SK-N-SH (cell line): Measurements from ENCODE around the gene PTMS. TPM values are rescaled to one million over a fixed set of nuclear protein-coding genes. Genes with fewer than 3 reads are reported as not detected.

Source experiments
- CTCF ChIA-PET: fragments of 300-600, 350-600 bp; formaldehyde crosslinking; extraction: SDS; loops from one replicate; lab custom pipeline; 2021; lab: Yijun Ruan, JAX
- POLR2A ChIA-PET: fragments of 350-600 bp; sonication (Branson Sonifier 250); formaldehyde crosslinking; extraction: SDS; loops from one replicate; lab custom pipeline; 2020; ENCODE audit warnings: antibody characterized with exemption, inconsistent platforms; lab: Yijun Ruan, JAX
- DNase-seq: peaks from one replicate; pipeline ENCODE4 v3.0.0; 2012
- H2AFZ ChIP-seq: fragments of 200-600 bp; sonication (generic); 2 replicates; pipeline ENCODE4 v1.8.1; 2016; ENCODE audit warnings: antibody characterized with exemption, mild to moderate bottlenecking, low read depth
- H3F3A ChIP-seq: fragments of 200-600 bp; sonication (generic); replicated peaks from 2 replicates; pipeline ENCODE3; 2016; ENCODE audit warnings: antibody characterized with exemption, mild to moderate bottlenecking; ENCODE audit not compliant: insufficient read depth
- H3K27ac ChIP-seq, 2 experiments: fragments of 200-500 bp in 1 of 2; fragments of 200-600 bp in 1 of 2; sonication (Bioruptor generic) in 1 of 2; sonication (generic), shearing (Covaris generic) in 1 of 2; 2 replicates each; pipeline versions ENCODE4 v1.5.1 to v1.6.1; 2014 to 2016; ENCODE audit warnings: low read depth in 2 of 2, inconsistent platforms in 1 of 2, low read length in 1 of 2, mild to moderate bottlenecking in 1 of 2, mixed read lengths in 1 of 2
- H3K27me3 ChIP-seq: fragments of 200-600 bp; sonication (generic), shearing (Covaris generic); 2 replicates; pipeline ENCODE4 v1.6.1; 2016; ENCODE audit warnings: mixed run types; ENCODE audit not compliant: insufficient read depth
- H3K36me3 ChIP-seq, 2 experiments: fragments of 200-500 bp in 1 of 2; fragments of 200-600 bp in 1 of 2; sonication (Bioruptor generic) in 1 of 2; sonication (generic) in 1 of 2; replicated peaks in 1 of 2; 2 replicates each; pipeline versions ENCODE3 to v1.5.1; 2014 to 2016; ENCODE audit warnings: low read length in 1 of 2, mild to moderate bottlenecking in 1 of 2; ENCODE audit not compliant: insufficient read depth in 2 of 2, control insufficient read depth in 1 of 2
- H3K4me1 ChIP-seq, 2 experiments: fragments of 200-500 bp in 1 of 2; fragments of 200-600 bp in 1 of 2; sonication (Bioruptor generic) in 1 of 2; sonication (generic), shearing (Covaris generic) in 1 of 2; 2 replicates each; pipeline versions ENCODE4 v1.5.1 to v1.6.1; 2014 to 2016; ENCODE audit warnings: low read depth in 1 of 2, low read length in 1 of 2, mixed run types in 1 of 2; ENCODE audit not compliant: insufficient read depth in 2 of 2, control insufficient read depth in 1 of 2
- H3K4me2 ChIP-seq: fragments of 200-600 bp; sonication (generic), shearing (Covaris generic); 2 replicates; pipeline ENCODE4 v1.6.1; 2017; ENCODE audit warnings: mixed run types
- H3K4me3 ChIP-seq, 2 experiments: fragments of 200-500 bp in 1 of 2; fragments of 200-600 bp in 1 of 2; sonication (Bioruptor generic) in 1 of 2; sonication (generic), shearing (Covaris generic) in 1 of 2; 2 replicates each; pipeline versions ENCODE4 v1.5.1 to v1.8.1; 2014 to 2016; ENCODE audit warnings: low read depth in 2 of 2, inconsistent platforms in 1 of 2, low read length in 1 of 2, mild to moderate bottlenecking in 1 of 2, mixed read lengths in 1 of 2, moderate library complexity in 1 of 2
- H3K79me2 ChIP-seq: fragments of 200-600 bp; sonication (generic); 2 replicates; pipeline ENCODE4 v1.8.1; 2017; ENCODE audit warnings: mild to moderate bottlenecking; ENCODE audit not compliant: insufficient read depth
- H3K9ac ChIP-seq: fragments of 200-600 bp; sonication (generic); 2 replicates; pipeline ENCODE4 v1.6.1; 2017; ENCODE audit warnings: mixed run types
- H3K9me2 ChIP-seq: fragments of 200-600 bp; sonication (generic); 2 replicates; pipeline ENCODE4 v1.6.1; 2017; ENCODE audit warnings: mixed run types
- H3K9me3 ChIP-seq: fragments of 200-600 bp; sonication (generic); 2 replicates; pipeline ENCODE4 v1.6.1; 2017; ENCODE audit warnings: mixed run types, mild to moderate bottlenecking, moderate library complexity
- H4K20me1 ChIP-seq: fragments of 200-600 bp; sonication (generic); 2 replicates; pipeline ENCODE4 v1.6.1; 2017; ENCODE audit warnings: mild to moderate bottlenecking, mixed run types; ENCODE audit not compliant: insufficient read depth
- ELF1 ChIP-seq: IDR thresholded peaks from 2 replicates; pipeline ENCODE4 v1.4.0; 2012
- EP300 ChIP-seq, 2 experiments: IDR thresholded peaks; 2 replicates each; pipeline versions ENCODE4 v1.4.0 to v1.6.1; 2012; ENCODE audit warnings: borderline replicate concordance in 1 of 2, low read depth in 1 of 2, low read length in 1 of 2
- EZH2phosphoT487 ChIP-seq: fragments of 200-600 bp; sonication (generic); IDR thresholded peaks from 2 replicates; pipeline ENCODE4 v1.6.1; 2017; ENCODE audit warnings: low read depth, mixed run types, mild to moderate bottlenecking, antibody characterized with exemption, moderate library complexity, borderline replicate concordance
- FOXJ3 ChIP-seq: sonication (generic); formaldehyde crosslinking; IDR thresholded peaks from 2 replicates; pipeline ENCODE4 v1.5.1; 2020; ENCODE audit warnings: mild to moderate bottlenecking, missing genetic modification reagents
- FOXM1 ChIP-seq: IDR thresholded peaks from 2 replicates; pipeline ENCODE4 v1.4.0; 2012; ENCODE audit warnings: low read depth, mild to moderate bottlenecking
- GABPA ChIP-seq: IDR thresholded peaks from 2 replicates; pipeline ENCODE4 v1.4.0; 2012; ENCODE audit warnings: low read depth, mild to moderate bottlenecking
- GATA2 ChIP-seq: sonication (generic); formaldehyde crosslinking; IDR thresholded peaks from 2 replicates; pipeline ENCODE4 v1.5.0; 2020; ENCODE audit warnings: mild to moderate bottlenecking, missing genetic modification reagents
- MAX ChIP-seq: IDR thresholded peaks from 2 replicates; pipeline ENCODE4 v1.4.0; 2012; ENCODE audit warnings: low read depth
- MEF2A ChIP-seq: IDR thresholded peaks from 2 replicates; pipeline ENCODE4 v1.4.0; 2012; ENCODE audit warnings: low read depth, borderline replicate concordance
- MXI1 ChIP-seq: IDR thresholded peaks from 2 replicates; pipeline ENCODE4 v1.6.1; 2012; ENCODE audit warnings: mild to moderate bottlenecking, low read depth, low read length, improper control_type of control experiment
- NFIC ChIP-seq: IDR thresholded peaks from 2 replicates; pipeline ENCODE4 v1.4.0; 2012; ENCODE audit warnings: borderline replicate concordance
- NRF1 ChIP-seq: IDR thresholded peaks from 2 replicates; pipeline ENCODE4 v1.6.1; 2012; ENCODE audit warnings: low read depth, mild to moderate bottlenecking, low read length
- POLR2AphosphoS5 ChIP-seq: IDR thresholded peaks from 2 replicates; pipeline ENCODE4 v1.6.1; 2012; ENCODE audit warnings: low read depth, low read length
- RXRA ChIP-seq: IDR thresholded peaks from 2 replicates; pipeline ENCODE4 v1.4.0; 2012; ENCODE audit warnings: low read depth, mild to moderate bottlenecking, borderline replicate concordance
- SMC3 ChIP-seq: IDR thresholded peaks from 2 replicates; pipeline ENCODE4 v1.6.1; 2012; ENCODE audit warnings: low read depth, low read length, improper control_type of control experiment
- TCF12 ChIP-seq: IDR thresholded peaks from 2 replicates; pipeline ENCODE4 v1.4.0; 2012
- TEAD4 ChIP-seq: IDR thresholded peaks from 2 replicates; pipeline ENCODE4 v1.4.0; 2012; ENCODE audit warnings: mild to moderate bottlenecking, borderline replicate concordance; ENCODE audit not compliant: insufficient read depth
- YY1 ChIP-seq: IDR thresholded peaks from 2 replicates; pipeline ENCODE4 v1.4.0; 2012; ENCODE audit warnings: low read depth, mild to moderate bottlenecking
- WGBS: methylation state at CpG from one replicate; pipeline ENCODE4 v1.1.6; 2017; ENCODE audit warnings: low lambda C conversion rate; 5-methylcytosine and 5-hydroxymethylcytosine counted together
- polyA plus RNA-seq, 3 experiments: library from polyadenylated mRNA; depleted of rRNA; stranded (reverse); fragments of >200 nt; gene quantifications; 2 replicates each; pipeline ENCODE4 v1.2.3, GENCODE V29; 2012
- TF ChIP-seq, protein P1 (sequence below): fragments of 200-600 bp; sonication (generic); IDR thresholded peaks from 2 replicates; pipeline ENCODE4 v1.6.1; 2017; ENCODE audit warnings: antibody characterized with exemption, mild to moderate bottlenecking, moderate library complexity
- TF ChIP-seq, protein P2 (sequence below): fragments of 150-350 bp; IDR thresholded peaks from 2 replicates; pipeline ENCODE4 v1.6.1; 2017; ENCODE audit warnings: antibody characterized with exemption, low read length, low read depth, borderline replicate concordance

PTMS gene
- polyA plus RNA-seq, 1 of the 3 experiments (the other 2 are of a cell fraction): 661 TPM

DNA sequence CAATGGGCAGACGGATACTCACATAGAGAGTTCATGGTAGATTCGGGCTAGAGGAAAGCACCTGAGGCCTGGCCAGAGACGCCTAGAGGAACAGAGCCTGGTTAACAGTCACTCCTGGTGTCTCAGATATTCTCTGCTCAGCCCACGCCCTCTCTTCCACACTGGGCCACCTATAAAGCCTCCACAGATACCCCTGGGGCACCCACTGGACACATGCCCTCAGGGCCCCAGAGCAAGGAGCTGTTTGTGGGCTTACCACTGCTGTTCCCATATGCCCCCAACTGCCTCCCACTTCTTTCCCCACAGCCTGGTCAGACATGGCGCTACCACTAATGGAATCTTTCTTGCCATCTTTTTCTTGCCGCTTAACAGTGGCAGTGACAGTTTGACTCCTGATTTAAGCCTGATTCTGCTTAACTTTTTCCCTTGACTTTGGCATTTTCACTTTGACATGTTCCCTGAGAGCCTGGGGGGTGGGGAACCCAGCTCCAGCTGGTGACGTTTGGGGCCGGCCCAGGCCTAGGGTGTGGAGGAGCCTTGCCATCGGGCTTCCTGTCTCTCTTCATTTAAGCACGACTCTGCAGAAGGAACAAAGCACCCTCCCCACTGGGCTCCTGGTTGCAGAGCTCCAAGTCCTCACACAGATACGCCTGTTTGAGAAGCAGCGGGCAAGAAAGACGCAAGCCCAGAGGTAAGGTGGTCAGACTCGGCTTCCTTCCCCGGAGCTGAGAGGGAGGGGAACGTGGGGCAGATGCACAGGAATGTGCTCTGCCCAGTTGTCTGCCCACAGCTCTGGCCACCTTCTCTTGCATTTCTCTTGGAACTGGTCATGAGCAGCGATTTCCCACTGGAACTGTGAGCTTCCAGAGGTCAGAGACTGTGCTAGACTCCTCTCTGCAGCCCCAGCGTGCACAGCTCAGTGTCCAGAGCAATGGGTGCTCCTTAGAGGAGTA lies 23.1 kb downstream of the PTMS start, which contains the start of gene CD4:
Gene CD4 (plus strand): TSS at position 557 of the 953 bp plus-strand sequence. CDS start 10,611 bp downstream, outside the sequence.
- ChIA-PET CTCF (interaction anchor here (0.7 to 2.2 kb wide), 7 partner anchors 9 to 36 kb away, joined by 3 to 6 read pairs (median 4); partner anchors contain the start of genes MLF2 and PTMS), POLR2A (no interaction called here)
- H3K4me2 ChIP-seq: no peak within 1 kb of the TSS

More for the DNA sequence above, 23.1 kb downstream of the PTMS start, which contains the start of gene CD4:
- no peak within 1 kb of the TSS for H3K27ac ChIP-seq
- no peak within 1 kb of the TSS for H3K4me3 ChIP-seq
- peaks cover 0 to 9% of the 10 kb centered on the region in 2 experiments; a peak in 1 of 4 replicates for H3K4me1 ChIP-seq
- H3K9ac ChIP-seq: no peak within 1 kb of the TSS
- no peaks in the 10 kb centered on the region for H3K9me3 ChIP-seq
- H3F3A ChIP-seq: no peaks in the 10 kb centered on the region
- H3K27me3 ChIP-seq: no peaks in the 10 kb centered on the region
- no peaks in the 10 kb centered on the region for H3K9me2 ChIP-seq
- H2AFZ ChIP-seq: no peak within 1 kb of the TSS
- no peaks in the 10 kb centered on the region for H4K20me1 ChIP-seq
- no peak for DNase-seq
- no peaks in the 10 kb centered on the region for H3K36me3 ChIP-seq
- TF ChIP-seq TEAD4 (no peak), YY1 (no peak), SMC3 (no peak), MEF2A (no peak), RXRA (no peak), GABPA (no peak), FOXJ3 (CRISPR knock-in tag) (no peak), NRF1 (no peak), MAX (no peak), GATA2 (CRISPR knock-in tag) (no peak), EP300 (IDR thresholded peaks at IDR 0.05; ENCODE audit: borderline replicate concordance in 1 of 2, low read depth in 1 of 2, low read length in 1 of 2) (no peak), TCF12 (no peak), NFIC (no peak), EZH2phosphoT487 (no peak), POLR2AphosphoS5 (no peak), MXI1 (no peak), ELF1 (no peak), FOXM1 (no peak)
- TF ChIP-seq, protein P1, sequence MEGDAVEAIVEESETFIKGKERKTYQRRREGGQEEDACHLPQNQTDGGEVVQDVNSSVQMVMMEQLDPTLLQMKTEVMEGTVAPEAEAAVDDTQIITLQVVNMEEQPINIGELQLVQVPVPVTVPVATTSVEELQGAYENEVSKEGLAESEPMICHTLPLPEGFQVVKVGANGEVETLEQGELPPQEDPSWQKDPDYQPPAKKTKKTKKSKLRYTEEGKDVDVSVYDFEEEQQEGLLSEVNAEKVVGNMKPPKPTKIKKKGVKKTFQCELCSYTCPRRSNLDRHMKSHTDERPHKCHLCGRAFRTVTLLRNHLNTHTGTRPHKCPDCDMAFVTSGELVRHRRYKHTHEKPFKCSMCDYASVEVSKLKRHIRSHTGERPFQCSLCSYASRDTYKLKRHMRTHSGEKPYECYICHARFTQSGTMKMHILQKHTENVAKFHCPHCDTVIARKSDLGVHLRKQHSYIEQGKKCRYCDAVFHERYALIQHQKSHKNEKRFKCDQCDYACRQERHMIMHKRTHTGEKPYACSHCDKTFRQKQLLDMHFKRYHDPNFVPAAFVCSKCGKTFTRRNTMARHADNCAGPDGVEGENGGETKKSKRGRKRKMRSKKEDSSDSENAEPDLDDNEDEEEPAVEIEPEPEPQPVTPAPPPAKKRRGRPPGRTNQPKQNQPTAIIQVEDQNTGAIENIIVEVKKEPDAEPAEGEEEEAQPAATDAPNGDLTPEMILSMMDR: no peak
- TF ChIP-seq, protein P2, sequence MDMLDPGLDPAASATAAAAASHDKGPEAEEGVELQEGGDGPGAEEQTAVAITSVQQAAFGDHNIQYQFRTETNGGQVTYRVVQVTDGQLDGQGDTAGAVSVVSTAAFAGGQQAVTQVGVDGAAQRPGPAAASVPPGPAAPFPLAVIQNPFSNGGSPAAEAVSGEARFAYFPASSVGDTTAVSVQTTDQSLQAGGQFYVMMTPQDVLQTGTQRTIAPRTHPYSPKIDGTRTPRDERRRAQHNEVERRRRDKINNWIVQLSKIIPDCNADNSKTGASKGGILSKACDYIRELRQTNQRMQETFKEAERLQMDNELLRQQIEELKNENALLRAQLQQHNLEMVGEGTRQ: no peak
- 72% methylated on average over 15 of the region's 18 CpGs for WGBS
- H3K79me2 ChIP-seq: no peaks in the 10 kb centered on the region
